Liver (tissue), 3 donors: ENCODE results near the gene SEPTIN10.

Source experiments
- EGR1 ChIP-seq, 2 donors: IDR thresholded peaks; 2 replicates each; pipeline ENCODE4 v1.6.1; 2016 to 2018; ENCODE audit warnings: antibody characterized with exemption in 2 of 2, low read depth in 2 of 2
- GABPA ChIP-seq, 2 donors: IDR thresholded peaks in 1 of 2; conservative IDR thresholded peaks in 1 of 2; 2 replicates each; pipeline ENCODE4 v1.6.1; 2016; ENCODE audit warnings: antibody characterized with exemption in 2 of 2, mild to moderate bottlenecking in 1 of 2, moderate library complexity in 1 of 2
- JUND ChIP-seq, 2 donors: IDR thresholded peaks; 2 replicates each; pipeline ENCODE4 v1.6.1; 2016; ENCODE audit warnings: antibody characterized with exemption in 2 of 2
- NR2F2 ChIP-seq: IDR thresholded peaks from 2 replicates; pipeline ENCODE4 v1.6.1; 2016; ENCODE audit warnings: antibody characterized with exemption
- RAD21 ChIP-seq, 2 donors: IDR thresholded peaks; 2 replicates each; pipeline ENCODE4 v1.6.1; 2016; ENCODE audit warnings: antibody characterized with exemption in 2 of 2, mild to moderate bottlenecking in 2 of 2
- RXRA ChIP-seq, 2 donors: IDR thresholded peaks; 2 replicates each; pipeline ENCODE4 v1.6.1; 2017 to 2018; ENCODE audit warnings: antibody characterized with exemption in 2 of 2, mild to moderate bottlenecking in 1 of 2
- SP1 ChIP-seq: IDR thresholded peaks from 2 replicates; pipeline ENCODE4 v1.6.1; 2018; ENCODE audit warnings: antibody characterized with exemption, mild to moderate bottlenecking
- TAF1 ChIP-seq: conservative IDR thresholded peaks from 2 replicates; pipeline ENCODE4 v1.6.1; 2016; ENCODE audit warnings: antibody characterized with exemption, mild to moderate bottlenecking
- YY1 ChIP-seq: IDR thresholded peaks from 2 replicates; pipeline ENCODE4 v1.6.1; 2016; ENCODE audit warnings: antibody characterized with exemption, mild to moderate bottlenecking
- TF ChIP-seq, protein P1 (sequence below): fragments of 150-350 bp; IDR thresholded peaks from 2 replicates; pipeline ENCODE4 v1.5.1; 2017; ENCODE audit warnings: improper control_type of control experiment, low read depth, low read length; ENCODE audit not compliant: missing input control
- TF ChIP-seq, protein P2 (sequence below): IDR thresholded peaks from 2 replicates; pipeline ENCODE4 v1.6.1; 2016; ENCODE audit warnings: antibody characterized with exemption
- donor health status: healthy.
- donor health status: healthy.

DNA sequence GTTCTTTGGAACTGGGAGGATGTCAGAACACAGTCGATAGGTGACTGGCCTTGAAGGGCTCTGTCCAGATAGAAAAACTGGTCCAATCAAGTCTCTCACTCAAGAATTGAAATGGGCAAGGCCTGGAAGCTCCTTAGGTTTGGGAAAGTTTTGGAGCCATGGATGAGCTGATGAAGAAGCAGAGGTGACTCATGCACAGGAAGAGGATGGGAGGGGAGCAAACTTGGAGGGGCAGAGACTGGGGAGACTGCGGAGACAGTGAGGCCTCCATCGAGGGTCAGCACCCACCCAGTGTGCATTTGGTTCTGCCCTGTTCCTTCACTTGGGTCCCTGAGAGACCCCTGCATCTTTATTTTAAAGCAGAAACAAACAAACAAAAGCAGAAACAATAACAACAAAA, 41.5 kb upstream of the SEPTIN10 start:
- TF ChIP-seq, protein P1, sequence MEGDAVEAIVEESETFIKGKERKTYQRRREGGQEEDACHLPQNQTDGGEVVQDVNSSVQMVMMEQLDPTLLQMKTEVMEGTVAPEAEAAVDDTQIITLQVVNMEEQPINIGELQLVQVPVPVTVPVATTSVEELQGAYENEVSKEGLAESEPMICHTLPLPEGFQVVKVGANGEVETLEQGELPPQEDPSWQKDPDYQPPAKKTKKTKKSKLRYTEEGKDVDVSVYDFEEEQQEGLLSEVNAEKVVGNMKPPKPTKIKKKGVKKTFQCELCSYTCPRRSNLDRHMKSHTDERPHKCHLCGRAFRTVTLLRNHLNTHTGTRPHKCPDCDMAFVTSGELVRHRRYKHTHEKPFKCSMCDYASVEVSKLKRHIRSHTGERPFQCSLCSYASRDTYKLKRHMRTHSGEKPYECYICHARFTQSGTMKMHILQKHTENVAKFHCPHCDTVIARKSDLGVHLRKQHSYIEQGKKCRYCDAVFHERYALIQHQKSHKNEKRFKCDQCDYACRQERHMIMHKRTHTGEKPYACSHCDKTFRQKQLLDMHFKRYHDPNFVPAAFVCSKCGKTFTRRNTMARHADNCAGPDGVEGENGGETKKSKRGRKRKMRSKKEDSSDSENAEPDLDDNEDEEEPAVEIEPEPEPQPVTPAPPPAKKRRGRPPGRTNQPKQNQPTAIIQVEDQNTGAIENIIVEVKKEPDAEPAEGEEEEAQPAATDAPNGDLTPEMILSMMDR: no peak
- TF ChIP-seq TAF1: no peak
- TF ChIP-seq, protein P2, sequence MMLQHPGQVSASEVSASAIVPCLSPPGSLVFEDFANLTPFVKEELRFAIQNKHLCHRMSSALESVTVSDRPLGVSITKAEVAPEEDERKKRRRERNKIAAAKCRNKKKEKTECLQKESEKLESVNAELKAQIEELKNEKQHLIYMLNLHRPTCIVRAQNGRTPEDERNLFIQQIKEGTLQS: no peak
- no peak for TF ChIP-seq RXRA (IDR thresholded peaks at IDR 0.05)
- TF ChIP-seq SP1: no peak
- TF ChIP-seq JUND (IDR thresholded peaks at IDR 0.05): no peak
- TF ChIP-seq RAD21 (IDR thresholded peaks at IDR 0.05): no peak
- TF ChIP-seq NR2F2: no peak
- no peak for TF ChIP-seq EGR1 (IDR thresholded peaks at IDR 0.05; ENCODE audit: low read depth in 2 of 2)
- no peak for TF ChIP-seq YY1
- no peak for TF ChIP-seq GABPA (IDR thresholded peaks at IDR 0.05 in 1 of 2, conservative IDR thresholded peaks at IDR 0.05 in 1 of 2)
